Measurements from ENCODE around the gene CASZ1. TPM values are rescaled to one million over a fixed set of nuclear protein-coding genes. Genes with fewer than 3 reads are reported as not detected.

Gene CASZ1
- total and polyA plus RNA-seq, 2 donors from 2014 or later = 10.1 to 33.0 TPM

- intact Hi-C loops (cut with DNase I) = no loop called here
- no peak for FAIRE-seq
- no peak overlapping the region for H3K9ac ChIP-seq (ENCODE audit: low read length in 3 of 3)
- no peaks in the 10 kb centered on the region for H3K27me3 ChIP-seq (ENCODE audit: control insufficient read depth, insufficient read depth, low read length)
- no peak for DNase-seq
- no peaks in the 10 kb centered on the region for H3K9me3 ChIP-seq (ENCODE audit: control insufficient read depth in 2 of 3, insufficient read depth in 1 of 3, low read length in 3 of 3)
- no peak overlapping the region for H3K27ac ChIP-seq (ENCODE audit: low read depth in 2 of 2, low read length in 2 of 2)
- peaks cover 0 to 6% (median 0%) of the 10 kb centered on the region in 3 donors for H3K36me3 ChIP-seq (ENCODE audit: control insufficient read depth in 2 of 3, insufficient read depth in 3 of 3, low read length in 3 of 3)
- no peak for TF ChIP-seq CTCF (IDR thresholded peaks at IDR 0.05; ENCODE audit: borderline replicate concordance, extremely low read depth, insufficient read depth)
- H3K4me3 ChIP-seq (ENCODE audit: low read length in 3 of 3) = no peak overlapping the region
- H3K4me1 ChIP-seq (ENCODE audit: control insufficient read depth in 2 of 3, insufficient read depth in 2 of 3, low read depth in 1 of 3, low read length in 3 of 3) = peaks cover 0 to 29% (median 0%) of the 10 kb centered on the region in 3 donors
These were observed 35.6 kb downstream of the CASZ1 start for GRCh38 chr1:10760566-10761502.

GRCh38 chr1:10759413-10760200 is 36.8 kb downstream of the CASZ1 start:
- TF ChIP-seq CTCF (IDR thresholded peaks at IDR 0.05; ENCODE audit: borderline replicate concordance, extremely low read depth, insufficient read depth) = no peak
- no peak overlapping the region for H3K9ac ChIP-seq (ENCODE audit: low read length in 3 of 3)
- peaks cover 0 to 30% (median under 1%) of the 10 kb centered on the region in 3 donors for H3K4me1 ChIP-seq (ENCODE audit: control insufficient read depth in 2 of 3, insufficient read depth in 2 of 3, low read depth in 1 of 3, low read length in 3 of 3)
- no peak for FAIRE-seq
- H3K4me3 ChIP-seq (ENCODE audit: low read length in 3 of 3) = no peak overlapping the region
- no peaks in the 10 kb centered on the region for H3K27me3 ChIP-seq (ENCODE audit: control insufficient read depth, insufficient read depth, low read length)
- no peak for DNase-seq
- peaks cover 0 to 6% (median 0%) of the 10 kb centered on the region in 3 donors for H3K36me3 ChIP-seq (ENCODE audit: control insufficient read depth in 2 of 3, insufficient read depth in 3 of 3, low read length in 3 of 3)
- no peak overlapping the region for H3K27ac ChIP-seq (ENCODE audit: low read depth in 2 of 2, low read length in 2 of 2)
- H3K9me3 ChIP-seq (ENCODE audit: control insufficient read depth in 2 of 3, insufficient read depth in 1 of 3, low read length in 3 of 3) = no peaks in the 10 kb centered on the region
- intact Hi-C loops (cut with DNase I) = no loop called here

GRCh38 chr1:10756842-10757241 is 39.6 kb downstream of the CASZ1 start:
- H3K4me3 ChIP-seq (ENCODE audit: low read length in 3 of 3) = no peak overlapping the region
- H3K27ac ChIP-seq (ENCODE audit: low read depth in 2 of 2, low read length in 2 of 2) = no peak overlapping the region
- TF ChIP-seq CTCF (IDR thresholded peaks at IDR 0.05; ENCODE audit: borderline replicate concordance, extremely low read depth, insufficient read depth) = no peak
- FAIRE-seq = no peak
- H3K27me3 ChIP-seq (ENCODE audit: control insufficient read depth, insufficient read depth, low read length) = no peaks in the 10 kb centered on the region
- H3K36me3 ChIP-seq (ENCODE audit: control insufficient read depth in 2 of 3, insufficient read depth in 3 of 3, low read length in 3 of 3) = peaks cover 0 to 6% (median 0%) of the 10 kb centered on the region in 3 donors
- H3K9ac ChIP-seq (ENCODE audit: low read length in 3 of 3) = peak overlapping the region in 1 of 3 donors; percentile 3
- peaks cover 0 to 31% (median 5%) of the 10 kb centered on the region in 3 donors for H3K4me1 ChIP-seq (ENCODE audit: control insufficient read depth in 2 of 3, insufficient read depth in 2 of 3, low read depth in 1 of 3, low read length in 3 of 3)
- no peaks in the 10 kb centered on the region for H3K9me3 ChIP-seq (ENCODE audit: control insufficient read depth in 2 of 3, insufficient read depth in 1 of 3, low read length in 3 of 3)
- no peak for DNase-seq
- intact Hi-C loops (cut with DNase I) = no loop called here
